ENCODE data around the gene EZH1.
A peak's percentile ranks its signal among the peaks of the same experiment; 100 is the strongest.

EZH1 gene

DNA sequence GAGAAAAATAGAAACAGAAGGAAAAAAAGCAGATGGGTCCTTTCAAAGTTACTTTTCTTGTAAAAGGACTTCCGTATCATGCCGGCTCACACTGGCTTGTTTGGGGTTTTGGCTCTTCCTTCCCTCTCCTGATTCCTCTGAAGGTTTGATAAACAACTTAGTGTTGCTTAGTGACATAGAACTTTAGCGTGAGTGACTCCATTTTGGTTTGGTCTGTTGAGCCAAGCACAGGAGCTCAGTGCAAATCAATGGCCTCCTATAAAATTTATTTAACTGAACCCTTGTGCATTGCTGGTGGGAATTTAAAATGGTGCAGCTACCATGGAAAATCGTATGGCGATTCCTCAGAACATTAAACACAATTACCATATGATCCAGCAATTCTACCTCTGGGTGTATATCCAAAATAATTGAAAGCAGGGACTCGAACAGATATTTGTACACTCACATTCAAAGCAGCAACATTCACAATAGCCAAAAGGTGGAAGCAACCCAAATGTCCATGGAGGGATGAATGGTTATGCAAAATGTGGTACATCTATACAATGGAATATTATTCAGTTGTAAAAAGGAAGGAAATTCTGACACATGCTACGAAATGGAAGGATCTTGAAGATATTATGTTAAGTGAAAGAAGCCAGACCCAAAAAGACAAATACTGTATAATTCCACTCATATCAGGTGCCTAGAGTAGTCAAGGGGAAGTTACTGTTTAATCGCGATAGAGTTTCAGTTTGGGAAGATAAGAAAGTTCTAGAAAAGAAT, 86.8 kb downstream of the EZH1 start:
- no peak overlapping the region for H2BK5ac ChIP-seq (ENCODE audit: low read length)
- WGBS, 2 donors (ENCODE audit: extremely low coverage in 2 of 2, insufficient read length in 2 of 2, insufficient replicate concordance in 1 of 2) = no CpG with 5 or more reads among the region's 9 CpGs
- peaks cover 3 to 7% of the 10 kb centered on the region in 2 donors for H3K4me1 ChIP-seq (ENCODE audit: control insufficient read depth in 2 of 2, insufficient read depth in 1 of 2, low read depth in 1 of 2, low read length in 2 of 2)
- no peak for DNase-seq (ENCODE audit: low spot score)
- no peak overlapping the region for H4K91ac ChIP-seq (ENCODE audit: low read depth, low read length, poor library complexity)
- H3K4me2 ChIP-seq (ENCODE audit: insufficient read depth, low read length, poor library complexity, severe bottlenecking) = no peak overlapping the region
- no peak overlapping the region for H3K18ac ChIP-seq (ENCODE audit: low read length)
- H3K9me3 ChIP-seq (replicated peaks in 1 of 2; ENCODE audit: control insufficient read depth in 2 of 2, insufficient read depth in 1 of 2, low read depth in 1 of 2, low read length in 2 of 2) = peaks cover 0 to 4% of the 10 kb centered on the region in 2 donors
- no peak overlapping the region for H3K14ac ChIP-seq (ENCODE audit: low read length)
- H2BK120ac ChIP-seq (ENCODE audit: low read depth, low read length) = no peak overlapping the region
- H3K36me3 ChIP-seq (replicated peaks in 1 of 2; ENCODE audit: control insufficient read depth in 2 of 2, insufficient read depth in 2 of 2, low read length in 2 of 2) = peaks cover 2 to 20% of the 10 kb centered on the region in 2 donors
- no peak overlapping the region for H3K9ac ChIP-seq (ENCODE audit: low read depth, low read length, poor library complexity)
- H2AK5ac ChIP-seq (ENCODE audit: low read depth, low read length) = no peak overlapping the region
- H2BK15ac ChIP-seq (ENCODE audit: low read length) = no peak overlapping the region
- H3K27ac ChIP-seq (replicated peaks; ENCODE audit: low read length) = no peak overlapping the region
- no peak overlapping the region for H2BK12ac ChIP-seq (ENCODE audit: low read length)
- no peak overlapping the region for H3K4ac ChIP-seq (ENCODE audit: low read length)
- no peaks in the 10 kb centered on the region for H3K27me3 ChIP-seq (ENCODE audit: control insufficient read depth in 3 of 3, insufficient read depth in 3 of 3, low read depth in 1 of 3, low read length in 3 of 3)
- no peak overlapping the region for H3K4me3 ChIP-seq (ENCODE audit: low read length in 2 of 2)
- H3K23ac ChIP-seq (ENCODE audit: low read depth, low read length, poor library complexity) = no peak overlapping the region
- no peak overlapping the region for H4K8ac ChIP-seq (ENCODE audit: low read depth, low read length)
- no peak overlapping the region for H2AFZ ChIP-seq (ENCODE audit: low read length)
- no peaks in the 10 kb centered on the region for H3K79me1 ChIP-seq (ENCODE audit: low read depth, low read length)

DNA sequence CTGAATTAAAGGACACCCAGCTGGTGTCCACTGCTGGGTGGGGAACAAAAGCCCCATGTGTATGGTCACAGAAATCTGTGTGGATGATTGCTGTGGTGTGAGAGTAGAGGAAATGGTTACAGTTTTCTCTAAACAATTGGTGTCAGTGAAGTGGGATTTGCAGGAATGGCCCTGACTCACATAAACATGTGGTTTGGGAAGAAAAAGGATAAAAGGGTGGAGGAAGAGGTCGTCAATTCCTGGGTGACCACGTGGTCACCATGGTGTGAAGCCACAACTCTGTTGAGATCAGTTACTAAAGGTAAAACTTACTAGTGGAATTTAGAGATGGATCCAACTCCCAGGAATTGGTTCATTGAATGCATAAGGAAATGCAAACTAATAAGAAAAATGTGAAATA, 89.3 kb downstream of the EZH1 start:
- H3K23ac ChIP-seq (ENCODE audit: low read depth, low read length, poor library complexity) = no peak overlapping the region
- no peak overlapping the region for H2BK12ac ChIP-seq (ENCODE audit: low read length)

DNA sequence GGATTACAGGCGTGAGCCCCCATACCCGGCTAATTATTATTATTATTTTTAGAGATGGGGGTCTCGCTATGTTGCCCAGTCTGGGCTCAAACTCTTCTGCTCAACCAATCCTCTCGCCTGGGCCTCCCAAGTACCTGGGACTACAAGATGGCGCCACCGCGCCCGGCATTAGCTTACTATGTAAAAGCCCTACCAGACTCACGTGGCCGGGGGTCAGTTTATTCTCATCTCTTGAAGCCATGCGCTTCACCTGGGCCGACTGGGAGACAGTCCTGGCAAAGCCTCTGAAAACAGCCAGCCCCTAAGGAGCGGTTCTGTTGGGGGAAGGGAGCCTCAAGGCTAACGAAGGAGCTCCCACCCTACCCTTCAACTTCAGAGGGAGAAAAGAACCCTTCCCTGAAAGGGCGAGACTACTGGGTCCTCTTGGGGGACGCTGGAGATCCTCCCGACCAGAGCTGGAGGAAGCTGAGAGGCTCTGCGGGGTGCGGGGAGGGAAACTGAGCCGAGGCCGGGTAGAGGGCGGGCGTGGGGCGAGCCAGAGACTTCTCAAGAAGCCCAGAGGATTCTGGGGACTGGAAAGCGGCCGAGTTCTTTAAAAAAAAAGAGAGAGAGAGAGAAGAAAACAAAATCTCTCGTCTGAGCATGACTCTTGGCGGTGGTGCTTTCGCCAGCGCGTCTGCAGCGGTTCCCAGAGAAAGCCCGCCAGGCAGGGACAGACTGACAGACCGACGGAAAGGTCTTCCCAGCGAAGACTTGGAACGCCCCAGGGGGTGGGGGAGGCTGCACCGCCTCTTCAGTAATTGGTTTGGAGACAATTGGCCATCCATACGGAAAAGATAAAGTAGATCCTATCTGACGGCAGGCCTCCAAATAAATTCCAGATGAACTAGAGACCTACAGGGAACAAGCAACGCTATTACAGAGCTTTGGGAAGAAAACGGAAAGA, 91.4 kb downstream of the EZH1 start:
- Histone ChIP-seq H3K18ac (ENCODE audit: low read length) (peak overlapping the region; percentile 94), H3K4me3 (ENCODE audit: low read length in 2 of 2) (no peak overlapping the region), H3K4me1 (ENCODE audit: control insufficient read depth in 2 of 2, insufficient read depth in 1 of 2, low read depth in 1 of 2, low read length in 2 of 2) (peaks cover 0 to 5% of the 10 kb centered on the region in 2 donors), H3K27ac (replicated peaks; ENCODE audit: low read length) (peak overlapping the region; percentile 54), H2BK12ac (ENCODE audit: low read length) (no peak overlapping the region), H3K4me2 (ENCODE audit: insufficient read depth, low read length, poor library complexity, severe bottlenecking) (peak overlapping the region; percentile 65), H3K9ac (ENCODE audit: low read depth, low read length, poor library complexity) (no peak overlapping the region), H3K27me3 (ENCODE audit: control insufficient read depth in 3 of 3, insufficient read depth in 3 of 3, low read depth in 1 of 3, low read length in 3 of 3) (no peaks in the 10 kb centered on the region), H3K4ac (ENCODE audit: low read length) (no peak overlapping the region), H2BK120ac (ENCODE audit: low read depth, low read length) (no peak overlapping the region), H2AFZ (ENCODE audit: low read length) (peak overlapping the region; percentile 90), H2BK5ac (ENCODE audit: low read length) (peak overlapping the region; percentile 78), H4K91ac (ENCODE audit: low read depth, low read length, poor library complexity) (no peak overlapping the region), H3K14ac (ENCODE audit: low read length) (peak overlapping the region; percentile 8), H3K79me1 (ENCODE audit: low read depth, low read length) (no peaks in the 10 kb centered on the region), H2BK15ac (ENCODE audit: low read length) (peak overlapping the region; percentile 85), H3K36me3 (replicated peaks in 1 of 2; ENCODE audit: control insufficient read depth in 2 of 2, insufficient read depth in 2 of 2, low read length in 2 of 2) (no peaks in the 10 kb centered on the region), H3K9me3 (replicated peaks in 1 of 2; ENCODE audit: control insufficient read depth in 2 of 2, insufficient read depth in 1 of 2, low read depth in 1 of 2, low read length in 2 of 2) (peaks cover 0 to 4% of the 10 kb centered on the region in 2 donors), H3K23ac (ENCODE audit: low read depth, low read length, poor library complexity) (peak overlapping the region; percentile 55), H2AK5ac (ENCODE audit: low read depth, low read length) (no peak overlapping the region), H4K8ac (ENCODE audit: low read depth, low read length) (peak overlapping the region; percentile 100)
- WGBS, 2 donors (ENCODE audit: extremely low coverage in 2 of 2, insufficient read length in 2 of 2, insufficient replicate concordance in 1 of 2) = no CpG with 5 or more reads among the region's 42 CpGs
- no peak for DNase-seq (ENCODE audit: low spot score)

More for the DNA sequence above, 89.3 kb downstream of the EZH1 start:
- peak overlapping the region; percentile 77 for H4K8ac ChIP-seq (ENCODE audit: low read depth, low read length)
- H3K4ac ChIP-seq (ENCODE audit: low read length) = no peak overlapping the region
- no peak overlapping the region for H3K4me3 ChIP-seq (ENCODE audit: low read length in 2 of 2)
- H3K36me3 ChIP-seq (replicated peaks in 1 of 2; ENCODE audit: control insufficient read depth in 2 of 2, insufficient read depth in 2 of 2, low read length in 2 of 2) = no peaks in the 10 kb centered on the region
- peaks cover 0 to 4% of the 10 kb centered on the region in 2 donors for H3K9me3 ChIP-seq (replicated peaks in 1 of 2; ENCODE audit: control insufficient read depth in 2 of 2, insufficient read depth in 1 of 2, low read depth in 1 of 2, low read length in 2 of 2)
- no peak overlapping the region for H3K4me2 ChIP-seq (ENCODE audit: insufficient read depth, low read length, poor library complexity, severe bottlenecking)
- no peak overlapping the region for H2AFZ ChIP-seq (ENCODE audit: low read length)
- H3K27me3 ChIP-seq (ENCODE audit: control insufficient read depth in 3 of 3, insufficient read depth in 3 of 3, low read depth in 1 of 3, low read length in 3 of 3) = no peaks in the 10 kb centered on the region
- H3K9ac ChIP-seq (ENCODE audit: low read depth, low read length, poor library complexity) = no peak overlapping the region
- no peak overlapping the region for H2AK5ac ChIP-seq (ENCODE audit: low read depth, low read length)
- no peaks in the 10 kb centered on the region for H3K79me1 ChIP-seq (ENCODE audit: low read depth, low read length)
- H3K4me1 ChIP-seq (ENCODE audit: control insufficient read depth in 2 of 2, insufficient read depth in 1 of 2, low read depth in 1 of 2, low read length in 2 of 2) = peaks cover 3 to 7% of the 10 kb centered on the region in 2 donors
- H2BK5ac ChIP-seq (ENCODE audit: low read length) = no peak overlapping the region
- H2BK15ac ChIP-seq (ENCODE audit: low read length) = no peak overlapping the region
- DNase-seq (ENCODE audit: low spot score) = no peak
- no CpG with 5 or more reads among the region's 2 CpGs for WGBS, 2 donors (ENCODE audit: extremely low coverage in 2 of 2, insufficient read length in 2 of 2, insufficient replicate concordance in 1 of 2)
- no peak overlapping the region for H4K91ac ChIP-seq (ENCODE audit: low read depth, low read length, poor library complexity)
- no peak overlapping the region for H2BK120ac ChIP-seq (ENCODE audit: low read depth, low read length)
- H3K14ac ChIP-seq (ENCODE audit: low read length) = no peak overlapping the region
- H3K18ac ChIP-seq (ENCODE audit: low read length) = no peak overlapping the region
- no peak overlapping the region for H3K27ac ChIP-seq (replicated peaks; ENCODE audit: low read length)

GRCh38 chr17:42651392-42651791, 93.4 kb downstream of the EZH1 start:
- H3K18ac ChIP-seq (ENCODE audit: low read length) = no peak overlapping the region
- no peak overlapping the region for H3K4me3 ChIP-seq (ENCODE audit: low read length in 2 of 2)
- H4K8ac ChIP-seq (ENCODE audit: low read depth, low read length) = no peak overlapping the region
- no peak overlapping the region for H3K23ac ChIP-seq (ENCODE audit: low read depth, low read length, poor library complexity)
- no peak overlapping the region for H2BK120ac ChIP-seq (ENCODE audit: low read depth, low read length)
- H3K27me3 ChIP-seq (ENCODE audit: control insufficient read depth in 3 of 3, insufficient read depth in 3 of 3, low read depth in 1 of 3, low read length in 3 of 3) = no peaks in the 10 kb centered on the region
- no peak overlapping the region for H3K27ac ChIP-seq (replicated peaks; ENCODE audit: low read length)
- H2BK12ac ChIP-seq (ENCODE audit: low read length) = no peak overlapping the region
- no peak overlapping the region for H2AFZ ChIP-seq (ENCODE audit: low read length)
- H3K79me1 ChIP-seq (ENCODE audit: low read depth, low read length) = no peaks in the 10 kb centered on the region
- H3K4ac ChIP-seq (ENCODE audit: low read length) = no peak overlapping the region
- H4K91ac ChIP-seq (ENCODE audit: low read depth, low read length, poor library complexity) = no peak overlapping the region
- no CpG with 5 or more reads among the region's 4 CpGs for WGBS, 2 donors (ENCODE audit: extremely low coverage in 2 of 2, insufficient read length in 2 of 2, insufficient replicate concordance in 1 of 2)
- no peaks in the 10 kb centered on the region for H3K36me3 ChIP-seq (replicated peaks in 1 of 2; ENCODE audit: control insufficient read depth in 2 of 2, insufficient read depth in 2 of 2, low read length in 2 of 2)
- no peaks in the 10 kb centered on the region for H3K9me3 ChIP-seq (replicated peaks in 1 of 2; ENCODE audit: control insufficient read depth in 2 of 2, insufficient read depth in 1 of 2, low read depth in 1 of 2, low read length in 2 of 2)
- H3K4me1 ChIP-seq (ENCODE audit: control insufficient read depth in 2 of 2, insufficient read depth in 1 of 2, low read depth in 1 of 2, low read length in 2 of 2) = peaks cover 0 to 5% of the 10 kb centered on the region in 2 donors
- no peak for DNase-seq (ENCODE audit: low spot score)
- H3K9ac ChIP-seq (ENCODE audit: low read depth, low read length, poor library complexity) = no peak overlapping the region
- H3K4me2 ChIP-seq (ENCODE audit: insufficient read depth, low read length, poor library complexity, severe bottlenecking) = no peak overlapping the region
- no peak overlapping the region for H3K14ac ChIP-seq (ENCODE audit: low read length)
- H2AK5ac ChIP-seq (ENCODE audit: low read depth, low read length) = no peak overlapping the region
- no peak overlapping the region for H2BK5ac ChIP-seq (ENCODE audit: low read length)
- H2BK15ac ChIP-seq (ENCODE audit: low read length) = no peak overlapping the region
